IPS-18a (cell line): Measurements from ENCODE around the gene PWWP2B.
"Not testable (repeated sequence)": the region's sequence is repeated elsewhere in the genome, so short reads cannot be mapped to it uniquely, and the experiment has no call there.

Experiments used
- H3K27ac ChIP-seq: one replicate; pipeline ENCODE4 v1.5.1; 2013; ENCODE audit warnings: low read length
- H3K27me3 ChIP-seq: one replicate; pipeline ENCODE4 v1.6.1; 2013; ENCODE audit warnings: mild to moderate bottlenecking, low read length; ENCODE audit not compliant: control insufficient read depth, insufficient read depth
- H3K36me3 ChIP-seq: one replicate; pipeline ENCODE4 v1.6.1; 2013; ENCODE audit warnings: low read depth, low read length; ENCODE audit not compliant: control insufficient read depth
- H3K4me1 ChIP-seq: one replicate; pipeline ENCODE4 v1.6.1; 2013; ENCODE audit warnings: low read depth, low read length; ENCODE audit not compliant: control insufficient read depth
- H3K4me3 ChIP-seq: one replicate; pipeline ENCODE4 v1.5.1; 2013; ENCODE audit warnings: low read length
- H3K9ac ChIP-seq: one replicate; pipeline ENCODE4 v1.6.1; 2013; ENCODE audit warnings: mild to moderate bottlenecking, low read length, moderate library complexity
- H3K9me3 ChIP-seq: one replicate; pipeline ENCODE4 v1.6.1; 2013; ENCODE audit warnings: low read depth, low read length; ENCODE audit not compliant: control insufficient read depth

PWWP2B gene

GRCh38 chr10:132430231-132430743, 33.3 kb downstream of the PWWP2B start:
- Histone ChIP-seq H3K9ac (no peak overlapping the region), H3K9me3 (no peaks in the 10 kb centered on the region), H3K36me3 (no peaks in the 10 kb centered on the region), H3K4me3 (no peak overlapping the region), H3K27me3 (no peaks in the 10 kb centered on the region), H3K4me1 (no peaks in the 10 kb centered on the region), H3K27ac (no peak overlapping the region)

- Histone ChIP-seq H3K36me3 (no peaks in the 10 kb centered on the region), H3K9ac (no peak overlapping the region), H3K27ac (no peak overlapping the region), H3K9me3 (no peaks in the 10 kb centered on the region), H3K4me3 (no peak overlapping the region), H3K4me1 (no peaks in the 10 kb centered on the region), H3K27me3 (no peaks in the 10 kb centered on the region)
Measured at GRCh38 chr10:132430861-132431271, 33.9 kb downstream of the PWWP2B start.

GRCh38 chr10:132431537-132432175, 34.7 kb downstream of the PWWP2B start:
- Histone ChIP-seq H3K4me1 (no peaks in the 10 kb centered on the region), H3K36me3 (no peaks in the 10 kb centered on the region), H3K9me3 (no peaks in the 10 kb centered on the region), H3K27me3 (no peaks in the 10 kb centered on the region), H3K9ac (no peak overlapping the region), H3K27ac (no peak overlapping the region), H3K4me3 (no peak overlapping the region)

DNA sequence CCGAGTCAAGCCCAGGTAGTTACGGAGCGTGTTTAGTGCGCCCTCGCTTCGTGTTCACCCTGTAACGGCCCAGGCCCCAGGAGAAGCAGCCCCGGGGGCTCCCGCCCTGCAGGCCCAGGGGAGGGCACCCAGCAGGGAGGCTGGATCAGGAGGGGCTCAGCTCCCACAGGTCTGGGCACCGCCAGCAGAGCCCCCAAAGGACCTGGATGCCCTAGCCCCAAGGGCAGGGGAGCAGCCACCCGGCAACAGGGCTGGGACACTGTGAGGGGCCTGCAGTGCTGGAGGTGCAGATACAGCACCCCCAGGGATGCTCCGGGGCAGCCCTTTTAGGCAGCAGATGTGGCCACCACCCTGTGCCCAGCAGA, 35.2 kb downstream of the PWWP2B start:
- Histone ChIP-seq H3K9ac (no peak overlapping the region), H3K9me3 (no peaks in the 10 kb centered on the region), H3K27me3 (no peaks in the 10 kb centered on the region), H3K27ac (no peak overlapping the region), H3K36me3 (no peaks in the 10 kb centered on the region), H3K4me3 (no peak overlapping the region), H3K4me1 (no peaks in the 10 kb centered on the region)

GRCh38 chr10:132433671-132434340, 36.8 kb downstream of the PWWP2B start:
- no peak overlapping the region for H3K27ac ChIP-seq
- no peaks in the 10 kb centered on the region for H3K4me1 ChIP-seq

GRCh38 chr10:132434405-132435005, 37.5 kb downstream of the PWWP2B start:
- Histone ChIP-seq H3K4me1 (no peaks in the 10 kb centered on the region), H3K9ac (no peak overlapping the region), H3K9me3 (no peaks in the 10 kb centered on the region), H3K4me3 (no peak overlapping the region), H3K36me3 (no peaks in the 10 kb centered on the region), H3K27ac (no peak overlapping the region), H3K27me3 (no peaks in the 10 kb centered on the region)

More at GRCh38 chr10:132433671-132434340, 36.8 kb downstream of the PWWP2B start:
- Histone ChIP-seq H3K9ac (no peak overlapping the region), H3K27me3 (no peaks in the 10 kb centered on the region), H3K4me3 (no peak overlapping the region), H3K36me3 (no peaks in the 10 kb centered on the region), H3K9me3 (no peaks in the 10 kb centered on the region)

- not testable (repeated sequence) for H3K27ac ChIP-seq, H3K9ac ChIP-seq, H3K4me3 ChIP-seq, H3K9me3 ChIP-seq, H3K36me3 ChIP-seq, H3K4me1 ChIP-seq, H3K27me3 ChIP-seq
Measured at GRCh38 chr10:132435320-132435719, 38.3 kb downstream of the PWWP2B start.

DNA sequence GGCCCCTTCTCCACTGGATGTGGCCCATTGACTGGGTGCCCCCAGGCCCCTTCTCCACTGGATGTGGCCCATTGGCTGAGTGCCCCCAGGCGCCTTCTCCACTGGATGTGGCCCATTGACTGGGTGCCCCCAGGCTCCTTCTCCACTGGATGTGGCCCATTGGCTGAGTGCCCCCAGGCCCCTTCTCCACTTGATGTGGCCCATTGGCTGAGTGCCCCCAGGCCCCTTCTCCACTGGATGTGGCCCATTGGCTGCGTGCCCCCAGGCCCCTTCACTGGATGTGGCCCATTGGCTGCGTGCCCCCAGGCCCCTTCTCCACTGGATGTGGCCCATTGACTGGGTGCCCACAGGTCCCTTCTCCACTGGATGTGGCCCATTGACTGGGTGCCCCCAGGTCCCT, 39.1 kb downstream of the PWWP2B start:
- not testable (repeated sequence) for H3K4me1 ChIP-seq, H3K9ac ChIP-seq, H3K27me3 ChIP-seq, H3K9me3 ChIP-seq, H3K27ac ChIP-seq, H3K4me3 ChIP-seq, H3K36me3 ChIP-seq

DNA sequence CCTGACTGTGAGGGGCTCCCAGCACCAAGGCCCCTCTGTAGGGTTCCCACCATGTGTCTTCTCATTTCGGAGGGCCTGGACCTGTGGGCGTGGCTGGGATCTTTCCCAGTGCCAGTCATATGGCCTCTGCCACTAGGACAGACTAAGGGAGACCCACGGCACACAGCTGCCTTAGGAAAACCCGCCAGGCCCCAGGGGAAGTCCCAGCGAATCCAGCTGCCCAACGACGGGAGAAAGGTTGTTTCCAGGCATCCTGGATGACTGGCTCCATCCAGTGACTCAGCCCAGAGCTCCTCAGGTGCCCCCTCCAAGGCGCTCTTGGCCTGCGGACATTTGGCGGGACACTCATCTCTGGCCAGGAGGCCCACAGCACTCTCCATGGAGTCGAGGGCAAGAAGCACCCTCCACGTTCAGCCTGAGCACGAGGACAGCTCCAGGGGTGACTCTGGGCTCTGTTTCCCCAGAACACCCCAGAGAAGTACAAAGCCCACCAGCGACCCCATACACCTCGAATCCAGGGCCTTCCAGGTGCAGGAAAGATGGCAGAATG, 39.9 kb downstream of the PWWP2B start:
- H3K27ac ChIP-seq: no peak overlapping the region
- no peaks in the 10 kb centered on the region for H3K4me1 ChIP-seq
- no peaks in the 10 kb centered on the region for H3K27me3 ChIP-seq
- no peak overlapping the region for H3K4me3 ChIP-seq
- no peaks in the 10 kb centered on the region for H3K36me3 ChIP-seq
- H3K9ac ChIP-seq: no peak overlapping the region
- no peaks in the 10 kb centered on the region for H3K9me3 ChIP-seq

GRCh38 chr10:132437541-132437950, 40.5 kb downstream of the PWWP2B start:
- Histone ChIP-seq H3K4me1 (no peaks in the 10 kb centered on the region), H3K4me3 (no peak overlapping the region), H3K36me3 (no peaks in the 10 kb centered on the region), H3K27ac (no peak overlapping the region), H3K27me3 (no peaks in the 10 kb centered on the region), H3K9me3 (no peaks in the 10 kb centered on the region), H3K9ac (no peak overlapping the region)

DNA sequence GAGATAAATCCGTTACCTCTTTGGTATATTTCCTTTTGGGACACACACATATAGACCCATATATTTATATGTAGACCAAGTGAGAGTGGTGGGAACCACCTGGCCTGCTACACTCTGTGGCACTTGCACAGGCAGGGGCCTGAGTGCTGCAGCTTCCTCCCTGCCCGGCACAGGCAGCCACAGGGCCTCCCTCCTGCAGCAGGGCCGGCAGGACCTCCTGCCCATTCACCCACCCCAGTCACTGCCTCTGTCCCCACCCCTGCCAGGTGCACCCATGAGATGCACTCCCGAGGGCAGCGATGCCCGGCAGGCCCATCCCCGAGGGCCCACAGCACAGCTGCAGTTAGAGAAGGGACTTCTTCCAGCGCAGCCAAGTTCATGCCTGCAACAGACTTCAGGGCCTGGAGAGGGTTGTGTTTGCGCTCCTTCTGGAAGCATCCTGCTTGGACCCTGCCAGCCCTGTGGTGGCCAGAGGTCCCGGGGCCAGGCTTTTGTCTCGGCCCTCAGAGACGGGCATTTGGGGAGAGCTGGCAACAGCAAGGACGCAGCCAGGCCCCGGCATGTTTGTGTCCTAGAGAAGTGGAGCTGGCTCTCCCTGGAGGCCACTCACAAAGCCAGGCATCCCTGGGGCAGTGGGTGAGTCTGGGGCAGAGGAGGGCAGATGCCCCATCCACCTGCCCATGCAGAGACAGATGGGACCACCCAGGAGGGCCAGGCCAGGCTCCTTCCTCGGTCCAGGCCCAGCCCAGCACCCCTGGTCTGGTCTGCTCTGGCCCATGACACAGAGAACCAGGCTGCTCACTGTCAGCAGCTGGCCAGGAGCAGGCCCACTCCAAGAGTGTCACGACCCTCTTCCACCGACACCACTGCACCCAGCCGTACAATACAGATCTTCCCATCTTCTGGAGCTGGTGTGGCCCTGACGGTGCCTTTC, 41.4 kb downstream of the PWWP2B start:
- Histone ChIP-seq H3K27ac (no peak overlapping the region), H3K27me3 (no peaks in the 10 kb centered on the region), H3K9me3 (no peaks in the 10 kb centered on the region), H3K4me3 (no peak overlapping the region), H3K36me3 (no peaks in the 10 kb centered on the region), H3K9ac (no peak overlapping the region), H3K4me1 (no peaks in the 10 kb centered on the region)
